Natural killer cell treated with Interleukin-12 subunit alpha and Interleukin-12 subunit beta and Interleukin-15 and Interleukin-18, amount 100 ng/mL, for 72 hours (primary cell): ENCODE data around the gene SLC6A19. TPM values are rescaled to one million over a fixed set of nuclear protein-coding genes. Genes with fewer than 3 reads are reported as not detected.

Experiments
- ATAC-seq, 2 donors: fragments of 150-1000 bp; cut with Tn5 transposase in 1 of 2; sonication (Bioruptor Pico), chemical (Tn5 transposase) in 1 of 2; 2 replicates each; pipeline ENCODE4 v1.10.0; 2021
- DNase-seq: peaks from one replicate; pipeline ENCODE4 v3.0.0; 2022; ENCODE audit warnings: low spot score
- H3K27ac Mint-ChIP-seq, 2 donors: 1 replicate in 1 of 2; 2 replicates in 1 of 2; pipeline ENCODE4 v1.8.0; 2022; ENCODE audit warnings: mixed read lengths in 2 of 2, mild to moderate bottlenecking in 1 of 2, moderate library complexity in 1 of 2
- H3K27me3 Mint-ChIP-seq, 2 donors: 1 replicate in 1 of 2; 2 replicates in 1 of 2; pipeline ENCODE4 v1.8.0; 2022; ENCODE audit warnings: mixed read lengths in 2 of 2
- H3K36me3 Mint-ChIP-seq: one replicate; pipeline ENCODE4 v1.8.0; 2022; ENCODE audit warnings: mixed read lengths
- H3K4me1 Mint-ChIP-seq, 2 donors: 1 replicate in 1 of 2; 2 replicates in 1 of 2; pipeline ENCODE4 v1.8.0; 2022; ENCODE audit warnings: low read depth in 2 of 2, mixed read lengths in 2 of 2, mild to moderate bottlenecking in 1 of 2
- H3K4me3 Mint-ChIP-seq: one replicate; pipeline ENCODE4 v1.8.0; 2022; ENCODE audit warnings: mixed read lengths
- H3K9me3 Mint-ChIP-seq: 2 replicates; pipeline ENCODE4 v1.8.0; 2022; ENCODE audit warnings: mixed read lengths
- total RNA-seq, 2 donors: library from RNA; stranded (reverse); gene quantifications; one replicate each; pipeline ENCODE4 v1.2.3, GENCODE V29; 2022

SLC6A19 gene
- total RNA-seq, 2 donors from 2014 or later, result not detected

DNA sequence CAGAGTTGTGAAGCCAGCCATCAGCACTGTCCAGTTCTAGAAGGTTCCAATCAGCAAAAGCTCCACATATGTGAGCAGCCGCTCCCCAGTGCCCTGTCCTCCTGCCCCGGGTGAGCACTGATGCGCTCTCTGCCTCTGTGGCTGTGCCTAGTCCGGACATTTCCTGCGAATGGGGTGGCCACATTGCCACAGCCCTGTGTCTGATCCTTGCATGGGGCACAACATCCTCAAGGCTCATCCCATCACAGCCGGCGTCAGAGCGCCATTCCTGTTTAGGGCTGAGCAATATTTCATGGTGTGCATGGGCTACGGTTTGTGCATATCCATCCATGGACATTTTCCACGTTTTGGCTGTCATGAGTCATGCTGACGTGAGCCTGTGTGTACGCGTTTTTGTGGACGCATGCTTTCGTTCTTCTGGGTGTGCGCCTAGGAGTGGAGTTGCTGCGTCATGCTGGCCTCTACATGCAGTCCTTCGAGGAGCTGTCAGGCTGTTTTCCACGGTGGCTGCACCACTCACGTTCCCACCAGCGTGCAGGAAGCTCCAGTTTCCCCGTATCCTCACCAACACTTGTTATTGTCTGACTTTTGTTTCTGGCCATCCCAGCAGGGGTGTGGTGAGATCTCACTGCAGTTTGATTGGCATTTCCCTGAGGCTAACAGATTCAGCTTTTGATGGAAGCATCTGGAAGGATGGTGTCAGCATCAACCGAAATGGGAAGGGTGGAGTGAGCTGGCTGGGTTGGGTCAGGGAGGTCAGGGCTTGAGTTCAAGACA lies 14.1 kb downstream of the SLC6A19 start:
- H3K36me3 Mint-ChIP-seq, result no peaks in the 10 kb centered on the region
- H3K9me3 Mint-ChIP-seq, result no peaks in the 10 kb centered on the region
- DNase-seq, result no peak
- no peak overlapping the region for H3K4me3 Mint-ChIP-seq
- peaks cover 0 to 4% of the 10 kb centered on the region in 2 donors for H3K27me3 Mint-ChIP-seq
- no peak overlapping the region for H3K27ac Mint-ChIP-seq
- ATAC-seq, result no peak
- H3K4me1 Mint-ChIP-seq, result no peaks in the 10 kb centered on the region

DNA sequence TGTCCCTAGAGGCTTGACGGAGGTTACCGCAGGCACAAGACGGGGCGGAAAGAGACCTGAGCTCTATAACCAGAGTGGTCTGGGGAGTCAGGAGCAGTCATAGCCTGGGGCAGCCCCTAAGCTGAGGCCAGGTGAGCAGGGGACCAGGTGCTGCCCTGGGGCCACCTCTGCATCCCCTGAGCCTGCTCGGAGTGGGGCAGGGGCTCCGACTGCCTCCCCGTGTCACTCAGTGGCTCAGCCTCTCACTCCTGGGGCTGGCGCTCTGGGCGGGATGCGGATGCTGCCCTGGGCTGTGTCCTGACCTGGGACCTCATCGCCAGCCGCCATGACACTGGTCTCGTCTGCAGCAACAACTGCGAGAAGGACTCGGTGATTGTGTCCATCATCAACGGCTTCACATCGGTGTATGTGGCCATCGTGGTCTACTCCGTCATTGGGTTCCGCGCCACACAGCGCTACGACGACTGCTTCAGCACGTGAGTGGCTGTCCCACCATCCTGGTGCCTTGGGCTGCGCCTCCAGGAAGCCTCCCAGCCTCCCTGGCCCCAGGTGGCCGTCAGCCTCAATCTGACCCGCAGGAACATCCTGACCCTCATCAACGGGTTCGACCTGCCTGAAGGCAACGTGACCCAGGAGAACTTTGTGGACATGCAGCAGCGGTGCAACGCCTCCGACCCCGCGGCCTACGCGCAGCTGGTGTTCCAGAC lies 15.0 kb downstream of the SLC6A19 start:
- no peak for DNase-seq

DNA sequence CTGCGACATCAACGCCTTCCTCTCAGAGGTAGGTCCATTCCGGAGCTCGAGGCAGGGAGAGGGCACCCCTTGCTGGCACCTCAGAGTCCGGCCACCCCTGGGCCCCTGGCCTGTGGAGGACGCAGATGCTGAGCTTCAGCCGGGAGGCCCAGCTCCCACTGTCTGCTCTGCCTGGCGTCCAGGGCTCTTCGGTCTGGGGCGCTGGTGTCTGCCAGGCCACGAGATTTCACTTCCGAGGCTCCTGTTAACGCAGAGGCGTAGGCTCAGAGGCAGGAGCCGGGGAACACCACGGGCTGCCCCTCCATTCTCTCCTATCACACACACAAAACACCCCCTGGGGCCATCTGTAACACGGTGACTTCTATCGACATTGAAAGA lies 15.5 kb downstream of the SLC6A19 start:
- Mint-ChIP-seq H3K27ac (no peak overlapping the region), H3K4me1 (no peaks in the 10 kb centered on the region), H3K9me3 (no peaks in the 10 kb centered on the region), H3K36me3 (no peaks in the 10 kb centered on the region), H3K27me3 (peaks cover 0 to 4% of the 10 kb centered on the region in 2 donors), H3K4me3 (no peak overlapping the region)
- DNase-seq (no peak), ATAC-seq (no peak)

More for the DNA sequence above, 15.0 kb downstream of the SLC6A19 start:
- no peaks in the 10 kb centered on the region for H3K36me3 Mint-ChIP-seq
- H3K27me3 Mint-ChIP-seq, result peaks cover 0 to 4% of the 10 kb centered on the region in 2 donors
- no peak overlapping the region for H3K27ac Mint-ChIP-seq
- no peaks in the 10 kb centered on the region for H3K9me3 Mint-ChIP-seq
- H3K4me1 Mint-ChIP-seq, result no peaks in the 10 kb centered on the region
- ATAC-seq, result no peak
- no peak overlapping the region for H3K4me3 Mint-ChIP-seq

DNA sequence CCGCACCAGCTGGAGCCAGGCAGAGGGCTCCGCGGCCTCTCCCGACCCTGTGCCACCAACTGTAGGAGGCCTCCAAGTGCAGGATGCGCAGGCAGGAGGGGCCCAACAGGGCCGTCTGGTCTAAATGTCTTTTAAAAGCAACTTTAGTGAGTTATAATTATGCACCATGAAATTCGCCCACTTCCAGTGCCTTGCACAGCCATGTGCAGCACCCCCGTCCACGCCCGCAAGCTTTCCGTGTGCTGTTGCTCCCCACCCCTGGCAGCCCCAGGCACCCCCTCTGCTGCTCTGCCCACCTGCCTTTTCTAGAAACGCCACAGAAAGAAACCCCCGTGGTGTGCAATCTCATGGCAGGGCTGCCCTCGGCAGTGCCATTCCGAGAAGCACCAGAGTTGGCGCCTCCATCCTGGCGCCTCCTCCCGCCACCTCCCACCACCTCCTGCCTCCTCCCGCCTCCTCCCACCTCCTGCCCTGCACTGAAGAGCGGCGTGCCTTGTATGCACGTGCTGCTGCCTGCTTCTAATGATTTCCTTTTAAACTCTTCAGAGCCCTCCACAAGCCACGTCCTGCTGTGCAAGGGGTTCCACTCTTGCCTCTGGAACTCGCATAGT lies 16.3 kb downstream of the SLC6A19 start:
- no peak overlapping the region for H3K27ac Mint-ChIP-seq
- no peaks in the 10 kb centered on the region for H3K4me1 Mint-ChIP-seq
- no peaks in the 10 kb centered on the region for H3K36me3 Mint-ChIP-seq
- no peaks in the 10 kb centered on the region for H3K9me3 Mint-ChIP-seq
- H3K4me3 Mint-ChIP-seq, result no peak overlapping the region
- no peak for ATAC-seq
- no peak for DNase-seq
- peaks cover 0 to 2% of the 10 kb centered on the region in 2 donors for H3K27me3 Mint-ChIP-seq

DNA sequence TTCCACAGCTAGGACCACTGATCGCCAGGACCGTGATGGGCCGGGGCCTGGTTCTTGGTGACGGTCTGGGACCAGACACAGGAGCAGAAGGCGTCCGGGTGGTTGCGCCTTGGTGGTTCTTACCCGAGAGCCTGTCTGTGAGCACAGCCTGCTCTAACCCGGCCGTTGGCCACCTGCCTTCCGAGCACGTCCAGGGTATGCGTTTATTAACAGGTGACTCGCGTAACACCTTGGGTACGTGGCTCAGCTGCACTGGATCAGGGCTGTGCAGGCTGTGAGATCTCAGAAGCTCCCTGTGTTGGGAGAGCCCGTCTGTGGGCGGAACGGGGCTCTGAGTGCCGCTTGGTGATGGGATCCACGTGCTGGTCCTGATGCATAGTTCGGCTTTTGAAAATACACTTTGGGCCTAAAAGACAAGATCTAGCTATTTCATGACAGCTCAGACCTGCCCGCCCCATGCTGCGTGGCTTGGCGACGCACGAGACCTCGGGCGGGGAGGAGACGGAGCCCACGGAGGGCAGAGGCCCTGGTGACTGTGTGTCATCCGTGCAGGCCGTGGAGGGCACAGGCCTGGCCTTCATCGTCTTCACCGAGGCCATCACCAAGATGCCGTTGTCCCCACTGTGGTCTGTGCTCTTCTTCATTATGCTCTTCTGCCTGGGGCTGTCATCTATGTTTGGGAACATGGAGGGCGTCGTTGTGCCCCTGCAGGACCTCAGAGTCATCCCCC lies 17.1 kb downstream of the SLC6A19 start:
- no peaks in the 10 kb centered on the region for H3K36me3 Mint-ChIP-seq
- no peak overlapping the region for H3K4me3 Mint-ChIP-seq

DNA sequence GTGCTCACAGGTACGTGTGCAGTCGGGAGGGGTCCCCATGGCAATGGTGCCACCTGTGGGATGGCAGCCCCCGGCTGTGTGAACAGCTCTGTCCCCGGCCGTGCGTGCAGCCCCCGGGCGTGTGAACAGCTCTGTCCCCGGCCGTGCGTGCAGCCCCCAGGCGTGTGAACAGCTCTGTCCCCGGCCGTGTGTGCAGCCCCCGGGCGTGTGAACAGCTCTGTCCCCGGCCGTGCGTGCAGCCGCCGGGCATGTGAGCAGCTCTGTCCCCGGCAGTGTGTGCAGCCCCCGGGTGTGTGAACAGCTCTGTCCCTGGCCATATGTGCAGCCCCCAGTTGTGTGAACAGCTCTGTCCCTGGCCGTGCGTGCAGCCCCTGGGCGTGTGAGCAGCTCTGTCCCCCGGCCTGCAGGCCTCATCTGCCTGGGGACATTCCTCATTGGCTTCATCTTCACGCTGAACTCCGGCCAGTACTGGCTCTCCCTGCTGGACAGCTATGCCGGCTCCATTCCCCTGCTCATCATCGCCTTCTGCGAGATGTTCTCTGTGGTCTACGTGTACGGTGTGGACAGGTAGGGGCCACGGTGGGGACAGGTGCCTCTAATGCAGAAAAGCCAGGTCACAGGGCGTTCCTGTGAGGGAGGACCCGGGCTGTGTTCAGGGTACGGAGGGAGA lies 17.8 kb downstream of the SLC6A19 start:
- Mint-ChIP-seq H3K36me3 (no peaks in the 10 kb centered on the region), H3K9me3 (no peaks in the 10 kb centered on the region), H3K27ac (no peak overlapping the region), H3K4me1 (no peaks in the 10 kb centered on the region), H3K27me3 (peaks cover 0 to 2% of the 10 kb centered on the region in 2 donors), H3K4me3 (no peak overlapping the region)
- DNase-seq (no peak), ATAC-seq (no peak)

More for the DNA sequence above, 17.1 kb downstream of the SLC6A19 start:
- DNase-seq, result no peak
- Mint-ChIP-seq H3K9me3 (no peaks in the 10 kb centered on the region), H3K4me1 (no peaks in the 10 kb centered on the region), H3K27me3 (peaks cover 0 to 2% of the 10 kb centered on the region in 2 donors), H3K27ac (no peak overlapping the region)
- ATAC-seq, result no peak

DNA sequence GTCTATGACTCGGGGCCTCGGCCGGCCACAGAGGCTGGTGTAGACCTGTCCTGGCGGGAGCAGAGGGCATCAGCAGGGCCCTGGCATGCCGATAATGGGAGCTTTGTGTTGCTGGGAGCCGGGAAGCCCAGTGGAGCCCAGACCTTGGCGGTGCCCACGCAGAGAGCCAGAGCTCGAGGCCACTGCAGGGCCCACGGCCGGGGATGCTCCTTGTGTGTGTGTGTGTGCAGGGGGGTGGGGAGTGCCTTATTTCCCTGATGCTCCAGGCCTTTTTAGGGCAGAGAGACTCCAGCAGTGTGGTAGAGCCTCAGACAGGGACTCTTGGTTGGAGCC lies 18.3 kb downstream of the SLC6A19 start:
- DNase-seq, result no peak
- Mint-ChIP-seq H3K36me3 (no peaks in the 10 kb centered on the region), H3K9me3 (no peaks in the 10 kb centered on the region), H3K27ac (no peak overlapping the region), H3K4me1 (no peaks in the 10 kb centered on the region), H3K27me3 (peaks cover 0 to 2% of the 10 kb centered on the region in 2 donors), H3K4me3 (no peak overlapping the region)
- no peak for ATAC-seq

DNA sequence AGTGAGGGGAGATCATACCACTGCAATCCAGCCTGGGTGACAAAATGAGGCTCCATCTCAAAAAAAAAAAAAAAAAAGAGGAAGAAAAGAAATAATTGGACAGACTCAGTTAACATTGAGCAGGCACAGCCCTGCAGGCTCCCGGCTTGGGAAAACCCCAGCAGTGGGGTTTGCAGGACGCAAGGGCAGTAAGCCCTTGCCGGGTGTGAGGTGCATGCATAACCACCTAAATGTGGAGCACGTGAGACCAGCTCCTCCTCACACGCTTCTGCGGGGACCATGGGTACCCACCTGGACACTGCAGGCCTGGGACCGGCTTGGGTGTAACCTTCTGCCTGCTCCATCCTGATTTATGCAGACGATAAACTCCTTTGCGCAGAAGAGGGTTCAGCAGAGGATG lies 19.0 kb downstream of the SLC6A19 start:
- Mint-ChIP-seq H3K27me3 (peaks cover 0 to 2% of the 10 kb centered on the region in 2 donors), H3K4me1 (no peaks in the 10 kb centered on the region), H3K27ac (no peak overlapping the region), H3K9me3 (no peaks in the 10 kb centered on the region), H3K4me3 (no peak overlapping the region), H3K36me3 (no peaks in the 10 kb centered on the region)
- ATAC-seq, result no peak
- DNase-seq, result no peak

DNA sequence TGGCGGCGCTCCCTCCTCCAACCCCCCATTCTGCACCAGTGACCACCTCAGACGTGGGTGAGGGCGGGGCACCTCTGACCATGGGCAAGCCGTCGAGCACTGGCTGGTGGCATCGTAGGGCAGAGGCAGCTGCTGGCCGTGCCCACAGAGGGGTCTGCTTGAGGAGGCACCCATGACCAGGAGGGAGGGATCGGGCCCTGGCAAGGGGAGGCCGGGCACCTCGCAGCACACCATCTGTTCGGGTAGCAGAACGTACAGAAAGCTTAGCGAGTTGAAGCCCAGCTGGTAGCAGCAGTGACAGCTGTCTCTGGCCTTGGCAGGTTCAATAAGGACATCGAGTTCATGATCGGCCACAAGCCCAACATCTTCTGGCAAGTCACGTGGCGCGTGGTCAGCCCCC lies 19.4 kb downstream of the SLC6A19 start:
- Mint-ChIP-seq H3K4me3 (no peak overlapping the region), H3K27me3 (peaks cover 0 to 2% of the 10 kb centered on the region in 2 donors), H3K9me3 (no peaks in the 10 kb centered on the region), H3K4me1 (no peaks in the 10 kb centered on the region), H3K36me3 (no peaks in the 10 kb centered on the region), H3K27ac (no peak overlapping the region)
- DNase-seq (no peak), ATAC-seq (no peak)

DNA sequence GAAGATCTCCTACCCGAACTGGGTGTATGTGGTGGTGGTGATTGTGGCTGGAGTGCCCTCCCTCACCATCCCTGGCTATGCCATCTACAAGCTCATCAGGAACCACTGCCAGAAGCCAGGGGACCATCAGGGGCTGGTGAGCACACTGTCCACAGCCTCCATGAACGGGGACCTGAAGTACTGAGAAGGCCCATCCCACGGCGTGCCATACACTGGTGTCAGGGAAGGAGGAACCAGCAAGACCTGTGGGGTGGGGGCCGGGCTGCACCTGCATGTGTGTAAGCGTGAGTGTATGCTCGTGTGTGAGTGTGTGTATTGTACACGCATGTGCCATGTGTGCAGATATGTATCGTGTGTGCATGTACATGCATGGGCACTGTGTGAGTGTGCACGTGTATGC lies 20.3 kb downstream of the SLC6A19 start:
- DNase-seq, result no peak
- peaks cover 0 to 2% of the 10 kb centered on the region in 2 donors for H3K27me3 Mint-ChIP-seq
- no peaks in the 10 kb centered on the region for H3K9me3 Mint-ChIP-seq
- no peaks in the 10 kb centered on the region for H3K36me3 Mint-ChIP-seq
- no peak overlapping the region for H3K27ac Mint-ChIP-seq
- H3K4me3 Mint-ChIP-seq, result no peak overlapping the region
- H3K4me1 Mint-ChIP-seq, result no peaks in the 10 kb centered on the region
- ATAC-seq, result no peak

DNA sequence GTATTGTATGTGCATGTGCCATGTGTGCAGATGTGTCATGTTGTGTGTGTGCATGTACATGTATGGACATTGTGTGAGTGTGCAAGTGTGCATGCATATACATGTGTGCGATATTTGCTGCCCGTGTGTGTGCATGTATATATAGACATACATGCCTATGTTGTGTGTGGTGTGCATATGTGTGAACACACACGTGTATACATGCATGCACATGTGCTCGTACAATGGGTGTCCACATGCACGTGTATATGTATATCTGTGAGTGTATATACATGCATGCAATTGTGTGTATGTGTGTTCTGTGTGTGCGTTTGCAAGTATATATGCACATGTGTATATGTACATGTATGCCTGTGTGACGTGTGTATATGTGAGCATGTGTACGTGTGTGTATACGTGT lies 20.8 kb downstream of the SLC6A19 start:
- ATAC-seq, result no peak
- Mint-ChIP-seq H3K27me3 (peaks cover 2% of the 10 kb centered on the region in 2 donors), H3K4me3 (no peak overlapping the region), H3K9me3 (no peaks in the 10 kb centered on the region), H3K36me3 (no peaks in the 10 kb centered on the region), H3K4me1 (peaks cover 0 to 2% of the 10 kb centered on the region in 2 donors), H3K27ac (no peak overlapping the region)
- DNase-seq, result no peak

DNA sequence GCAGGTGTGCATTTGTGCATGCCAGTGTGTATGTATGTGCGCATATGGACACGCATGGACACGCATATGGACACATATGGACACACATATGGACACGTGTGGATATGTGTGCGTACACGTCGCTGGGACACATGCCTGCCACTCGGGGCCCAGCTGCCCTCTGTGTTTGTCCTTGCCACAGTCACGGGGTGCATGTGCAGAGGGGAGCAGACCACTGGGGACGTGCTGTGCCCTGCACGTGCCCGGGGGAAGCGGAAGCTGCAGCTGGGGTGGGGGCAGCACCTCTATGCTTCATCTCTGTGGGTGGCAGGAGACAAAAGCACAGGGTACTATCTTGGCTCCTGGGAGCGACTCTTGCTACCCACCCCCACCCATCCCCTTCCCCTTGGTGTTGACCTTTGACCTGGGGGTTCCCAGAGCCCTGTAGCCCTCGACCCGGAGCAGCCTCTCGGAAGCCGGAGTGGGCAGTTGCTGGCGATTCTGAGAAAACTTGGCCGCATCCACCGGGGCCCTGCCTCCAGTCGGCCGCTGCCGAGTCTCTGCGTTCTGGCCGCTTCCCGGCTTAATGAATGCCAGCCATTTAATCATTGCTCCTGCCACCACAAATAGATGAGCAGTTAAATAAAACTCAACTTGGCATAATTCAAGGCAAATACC lies 21.4 kb downstream of the SLC6A19 start:
- H3K36me3 Mint-ChIP-seq, result no peaks in the 10 kb centered on the region
- H3K4me1 Mint-ChIP-seq, result peaks cover 5 to 8% of the 10 kb centered on the region in 2 donors
- no peak overlapping the region for H3K4me3 Mint-ChIP-seq
- peaks cover 6 to 8% of the 10 kb centered on the region in 2 donors for H3K27me3 Mint-ChIP-seq
- no peak for ATAC-seq
- no peak for DNase-seq
- H3K9me3 Mint-ChIP-seq, result no peaks in the 10 kb centered on the region
- no peak overlapping the region for H3K27ac Mint-ChIP-seq

DNA sequence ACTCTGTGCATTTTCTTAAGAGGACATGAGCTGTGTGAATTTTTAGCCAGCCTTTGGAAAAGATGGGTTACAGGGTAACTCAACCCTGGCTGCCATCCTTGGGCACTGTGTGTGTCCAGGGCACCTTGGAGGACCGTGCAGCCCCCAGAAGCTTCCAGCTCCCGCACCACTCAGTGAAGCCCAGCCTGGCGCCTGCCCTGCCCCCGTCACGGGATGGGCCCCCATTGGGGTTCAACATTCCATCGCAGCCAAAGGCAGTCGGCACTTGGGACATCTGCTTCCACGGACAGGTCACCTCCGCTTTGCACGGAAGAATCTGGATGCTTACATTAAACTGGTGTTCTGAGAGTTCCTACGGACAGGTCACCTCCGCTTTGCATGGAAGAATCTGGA lies 21.9 kb downstream of the SLC6A19 start:
- no peaks in the 10 kb centered on the region for H3K36me3 Mint-ChIP-seq
- no peak overlapping the region for H3K4me3 Mint-ChIP-seq
- peaks cover 9 to 11% of the 10 kb centered on the region in 2 donors for H3K27me3 Mint-ChIP-seq
- DNase-seq (no peak), ATAC-seq (no peak)
- H3K9me3 Mint-ChIP-seq, result no peaks in the 10 kb centered on the region
- H3K4me1 Mint-ChIP-seq, result peaks cover 5 to 13% of the 10 kb centered on the region in 2 donors
- H3K27ac Mint-ChIP-seq, result no peak overlapping the region
